OCI-LY1 (cell line): ENCODE data around the gene QTRT2.

Source experiments
- H2AFZ ChIP-seq: fragments of 200-600 bp; sonication (generic), shearing (Covaris generic); 2 replicates; pipeline ENCODE4 v1.6.0; 2014; ENCODE audit warnings: antibody characterized with exemption, mild to moderate bottlenecking, low read length
- H3F3A ChIP-seq: fragments of 200-600 bp; sonication (generic), shearing (Covaris generic); 2 replicates; pipeline ENCODE4 v1.6.0; 2014; ENCODE audit warnings: mild to moderate bottlenecking, antibody characterized with exemption, low read length, moderate library complexity; ENCODE audit not compliant: insufficient read depth
- H3K27ac ChIP-seq: fragments of 200-600 bp; sonication (generic); 2 replicates; pipeline ENCODE4 v1.5.1; 2014; ENCODE audit warnings: low read length, mixed run types, mild to moderate bottlenecking, low read depth; ENCODE audit not compliant: poor library complexity, severe bottlenecking
- H3K27me3 ChIP-seq: fragments of 200-600 bp; sonication (generic); 2 replicates; pipeline ENCODE4 v1.6.0; 2014; ENCODE audit warnings: antibody characterized with exemption, mild to moderate bottlenecking, low read length, moderate library complexity; ENCODE audit not compliant: insufficient read depth
- H3K36me3 ChIP-seq: fragments of 200-600 bp; sonication (generic); 2 replicates; pipeline ENCODE4 v1.6.1; 2014; ENCODE audit warnings: mild to moderate bottlenecking, antibody characterized with exemption, low read length, moderate library complexity, mixed read lengths; ENCODE audit not compliant: insufficient read depth
- H3K4me1 ChIP-seq: fragments of 200-600 bp; sonication (generic); 2 replicates; pipeline ENCODE4 v1.5.1; 2014; ENCODE audit warnings: mild to moderate bottlenecking, low read length, moderate library complexity; ENCODE audit not compliant: insufficient read depth, severe bottlenecking
- H3K4me2 ChIP-seq: fragments of 200-600 bp; sonication (generic), shearing (Covaris generic); 2 replicates; pipeline ENCODE4 v1.6.1; 2014; ENCODE audit warnings: low read length
- H3K4me3 ChIP-seq: fragments of 200-600 bp; sonication (generic); 2 replicates; pipeline ENCODE4 v1.5.1; 2014; ENCODE audit warnings: low read length, low read depth, mild to moderate bottlenecking, mixed read lengths; ENCODE audit not compliant: poor library complexity, severe bottlenecking
- H3K79me2 ChIP-seq: fragments of 200-600 bp; shearing (Covaris generic); 2 replicates; pipeline ENCODE4 v1.6.1; 2016; ENCODE audit warnings: mixed run types, low read length, mixed read lengths; ENCODE audit not compliant: insufficient read depth
- H3K9ac ChIP-seq: fragments of 200-600 bp; sonication (generic), shearing (Covaris generic); 2 replicates; pipeline ENCODE4 v1.6.1; 2014; ENCODE audit warnings: mild to moderate bottlenecking, low read length, mixed read lengths
- H3K9me2 ChIP-seq: fragments of 200-600 bp; sonication (generic), shearing (Covaris generic); 2 replicates; pipeline ENCODE4 v1.6.1; 2014; ENCODE audit warnings: low read depth, mild to moderate bottlenecking, low read length, mixed read lengths
- H3K9me3 ChIP-seq: fragments of 200-600 bp; shearing (Covaris generic); 2 replicates; pipeline ENCODE4 v1.6.1; 2014; ENCODE audit warnings: low read length, mixed read lengths
- H4K20me1 ChIP-seq: fragments of 200-600 bp; sonication (generic), shearing (Covaris generic); 2 replicates; pipeline ENCODE4 v1.6.0; 2016; ENCODE audit warnings: mild to moderate bottlenecking, low read length; ENCODE audit not compliant: insufficient read depth
- EZH2 ChIP-seq: fragments of 200-600 bp; sonication (generic), shearing (Covaris generic); IDR thresholded peaks from 2 replicates; pipeline ENCODE4 v1.8.0; 2017; ENCODE audit warnings: borderline replicate concordance, mixed run types, mild to moderate bottlenecking, antibody characterized with exemption, low read length, moderate library complexity, mixed read lengths
- TF ChIP-seq, protein P1 (sequence below): fragments of 200-600 bp; sonication (generic), shearing (Covaris generic); IDR thresholded peaks from 2 replicates; pipeline ENCODE4 v1.5.1; 2017; ENCODE audit warnings: mild to moderate bottlenecking, antibody characterized with exemption, low read length, moderate library complexity, mixed read lengths

The QTRT2 gene

DNA sequence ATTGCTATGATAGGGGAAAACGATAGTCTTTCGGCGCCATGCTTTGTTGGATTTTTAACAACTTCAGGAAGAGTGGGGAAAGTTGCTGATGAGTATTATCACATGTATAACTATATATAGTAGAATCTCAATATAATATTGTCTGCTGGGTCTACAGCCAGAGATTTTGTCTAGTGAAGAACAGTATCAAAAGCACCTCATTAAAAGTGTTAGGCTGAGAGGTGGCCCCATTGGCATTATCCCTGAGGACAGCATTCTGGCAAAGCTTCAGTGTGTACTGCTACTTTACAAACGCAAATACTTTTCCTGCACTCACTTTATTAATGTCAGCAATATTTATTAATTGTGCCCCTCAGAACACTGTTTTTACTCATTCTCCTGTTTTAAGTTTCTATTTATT is 11.8 kb downstream of the QTRT2 start:
- Histone ChIP-seq H2AFZ (no peak overlapping the region), H3K79me2 (peaks cover 11% of the 10 kb centered on the region), H3K27ac (no peak overlapping the region)

DNA sequence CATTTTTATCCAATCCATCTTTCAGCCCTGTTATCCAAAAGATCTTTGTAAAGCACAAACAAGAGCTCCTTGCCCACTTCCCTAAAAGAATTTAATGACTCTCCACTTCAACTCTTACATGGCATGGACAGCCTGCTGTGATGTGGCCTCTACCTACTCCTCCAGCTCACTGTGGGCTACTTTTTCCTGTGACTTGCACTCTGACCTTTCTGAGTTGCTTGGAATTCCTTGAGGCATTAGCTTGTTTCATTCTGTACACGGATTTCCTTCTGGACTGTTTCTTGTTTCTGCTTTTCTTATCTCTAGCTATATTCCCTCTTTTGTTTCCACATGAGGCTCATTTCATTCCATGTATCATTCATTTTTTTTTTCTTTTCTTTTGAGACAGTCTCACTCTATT is 15.2 kb downstream of the QTRT2 start:
- no peak overlapping the region for H3K4me2 ChIP-seq
- TF ChIP-seq, protein P1, sequence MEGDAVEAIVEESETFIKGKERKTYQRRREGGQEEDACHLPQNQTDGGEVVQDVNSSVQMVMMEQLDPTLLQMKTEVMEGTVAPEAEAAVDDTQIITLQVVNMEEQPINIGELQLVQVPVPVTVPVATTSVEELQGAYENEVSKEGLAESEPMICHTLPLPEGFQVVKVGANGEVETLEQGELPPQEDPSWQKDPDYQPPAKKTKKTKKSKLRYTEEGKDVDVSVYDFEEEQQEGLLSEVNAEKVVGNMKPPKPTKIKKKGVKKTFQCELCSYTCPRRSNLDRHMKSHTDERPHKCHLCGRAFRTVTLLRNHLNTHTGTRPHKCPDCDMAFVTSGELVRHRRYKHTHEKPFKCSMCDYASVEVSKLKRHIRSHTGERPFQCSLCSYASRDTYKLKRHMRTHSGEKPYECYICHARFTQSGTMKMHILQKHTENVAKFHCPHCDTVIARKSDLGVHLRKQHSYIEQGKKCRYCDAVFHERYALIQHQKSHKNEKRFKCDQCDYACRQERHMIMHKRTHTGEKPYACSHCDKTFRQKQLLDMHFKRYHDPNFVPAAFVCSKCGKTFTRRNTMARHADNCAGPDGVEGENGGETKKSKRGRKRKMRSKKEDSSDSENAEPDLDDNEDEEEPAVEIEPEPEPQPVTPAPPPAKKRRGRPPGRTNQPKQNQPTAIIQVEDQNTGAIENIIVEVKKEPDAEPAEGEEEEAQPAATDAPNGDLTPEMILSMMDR: no peak
- TF ChIP-seq EZH2: no peak
- no peak overlapping the region for H3K27ac ChIP-seq
- H3K4me3 ChIP-seq: no peak overlapping the region
- H3K9ac ChIP-seq: no peak overlapping the region
- H2AFZ ChIP-seq: no peak overlapping the region
- H3K9me2 ChIP-seq: no peaks in the 10 kb centered on the region
- no peaks in the 10 kb centered on the region for H3K27me3 ChIP-seq
- no peaks in the 10 kb centered on the region for H4K20me1 ChIP-seq
- H3K79me2 ChIP-seq: no peaks in the 10 kb centered on the region
- H3F3A ChIP-seq: no peaks in the 10 kb centered on the region
- H3K9me3 ChIP-seq: no peaks in the 10 kb centered on the region
- no peaks in the 10 kb centered on the region for H3K4me1 ChIP-seq
- peaks cover 92% of the 10 kb centered on the region for H3K36me3 ChIP-seq

More for the DNA sequence above, 11.8 kb downstream of the QTRT2 start:
- no peaks in the 10 kb centered on the region for H3K4me1 ChIP-seq
- H3K9me2 ChIP-seq: no peaks in the 10 kb centered on the region
- H4K20me1 ChIP-seq: no peaks in the 10 kb centered on the region
- no peaks in the 10 kb centered on the region for H3K9me3 ChIP-seq
- no peak overlapping the region for H3K4me2 ChIP-seq
- no peak overlapping the region for H3K4me3 ChIP-seq
- H3K36me3 ChIP-seq: peaks cover 86% of the 10 kb centered on the region
- no peak overlapping the region for H3K9ac ChIP-seq
- TF ChIP-seq EZH2: no peak
- TF ChIP-seq, protein P1: no peak
- no peaks in the 10 kb centered on the region for H3F3A ChIP-seq
- no peaks in the 10 kb centered on the region for H3K27me3 ChIP-seq

DNA sequence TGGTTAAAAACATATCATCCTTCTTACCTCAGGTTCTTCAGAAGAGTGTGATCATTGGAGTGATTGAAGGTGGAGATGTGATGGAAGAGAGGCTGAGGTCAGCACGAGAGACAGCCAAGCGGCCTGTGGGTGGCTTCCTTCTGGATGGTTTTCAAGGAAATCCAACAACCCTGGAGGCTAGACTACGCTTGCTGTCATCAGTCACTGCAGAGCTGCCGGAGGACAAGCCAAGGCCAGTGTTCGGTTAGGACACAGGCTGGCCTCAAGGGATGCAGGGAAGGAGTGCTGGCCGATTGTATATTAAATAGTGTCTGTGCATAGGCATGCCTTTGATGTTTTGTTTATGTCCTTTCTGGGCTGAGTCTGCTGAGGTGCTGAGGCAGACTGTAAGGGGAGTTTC is 20.2 kb downstream of the QTRT2 start:
- H3K4me3 ChIP-seq: no peak overlapping the region
- H3K4me1 ChIP-seq: no peaks in the 10 kb centered on the region
- H2AFZ ChIP-seq: no peak overlapping the region
- H3K27ac ChIP-seq: no peak overlapping the region
- TF ChIP-seq, protein P1: no peak
- no peak for TF ChIP-seq EZH2
- H3K36me3 ChIP-seq: peaks cover 98% of the 10 kb centered on the region
- H4K20me1 ChIP-seq: no peaks in the 10 kb centered on the region
- H3K79me2 ChIP-seq: no peaks in the 10 kb centered on the region
- H3K9ac ChIP-seq: no peak overlapping the region
- H3K9me3 ChIP-seq: no peaks in the 10 kb centered on the region
- no peaks in the 10 kb centered on the region for H3K9me2 ChIP-seq
- H3K4me2 ChIP-seq: no peak overlapping the region
- H3K27me3 ChIP-seq: no peaks in the 10 kb centered on the region
- H3F3A ChIP-seq: no peaks in the 10 kb centered on the region
